H1 (cell line): ENCODE data around the gene PHGDH. TPM values are rescaled to one million over a fixed set of nuclear protein-coding genes. Genes with fewer than 3 reads are reported as not detected.

Source experiments
- BACH1 ChIP-seq: IDR thresholded peaks from 2 replicates; pipeline ENCODE4 v1.6.1; 2012; ENCODE audit warnings: low read length, improper control_type of control experiment
- CTBP2 ChIP-seq: IDR thresholded peaks from 2 replicates; pipeline ENCODE4 v1.7.0; 2011; ENCODE audit warnings: borderline replicate concordance, mild to moderate bottlenecking, moderate library complexity, mixed read lengths, low read length; ENCODE audit not compliant: insufficient read depth, insufficient read length
- EP300 ChIP-seq, 2 experiments: IDR thresholded peaks; 1 replicate in 1 of 2; 2 replicates in 1 of 2; pipeline ENCODE4 v1.6.1; 2011 to 2012; ENCODE audit warnings: low read depth in 2 of 2, low read length in 2 of 2, mild to moderate bottlenecking in 2 of 2, borderline replicate concordance in 1 of 2, inconsistent platforms in 1 of 2, moderate library complexity in 1 of 2
- GABPA ChIP-seq: IDR thresholded peaks from 2 replicates; pipeline ENCODE4 v1.6.1; 2011; ENCODE audit warnings: mild to moderate bottlenecking, low read length, moderate library complexity, borderline replicate concordance; ENCODE audit not compliant: insufficient read depth
- GTF2F1 ChIP-seq: IDR thresholded peaks from 2 replicates; pipeline ENCODE4 v1.6.1; 2012; ENCODE audit warnings: low read depth, low read length, improper control_type of control experiment, borderline replicate concordance
- HDAC6 ChIP-seq: IDR thresholded peaks from one replicate; pipeline ENCODE4 v1.7.1; 2012; ENCODE audit warnings: low read depth, mild to moderate bottlenecking, inconsistent platforms, low read length, moderate library complexity
- MAFK ChIP-seq: IDR thresholded peaks from 2 replicates; pipeline ENCODE4 v1.6.1; 2012; ENCODE audit warnings: low read depth, mild to moderate bottlenecking, improper control_type of control experiment, low read length
- SAP30 ChIP-seq: fragments of 300-600 bp; sonication (generic); IDR thresholded peaks from 2 replicates; pipeline ENCODE4 v1.7.1; 2012; ENCODE audit warnings: low read length, moderate library complexity, mild to moderate bottlenecking, inconsistent platforms; ENCODE audit not compliant: insufficient read depth, insufficient replicate concordance
- SP4 ChIP-seq: IDR thresholded peaks from 2 replicates; pipeline ENCODE4 v1.6.1; 2012; ENCODE audit warnings: low read length, inconsistent platforms
- TAF7 ChIP-seq: optimal IDR thresholded peaks from 2 replicates; pipeline ENCODE3; 2011; ENCODE audit warnings: low read depth, mild to moderate bottlenecking, inconsistent platforms, low read length, moderate library complexity, borderline replicate concordance
- TCF12 ChIP-seq: IDR thresholded peaks from 2 replicates; pipeline ENCODE4 v1.6.1; 2011; ENCODE audit warnings: low read depth, mild to moderate bottlenecking, low read length
- polyA plus RNA-seq, 7 experiments: library from polyadenylated mRNA; depleted of rRNA in 3 of 7; stranded (reverse) in 5 of 7; unstranded in 2 of 7; fragments of >200 nt in 5 of 7; fragments of 200-250 nt in 2 of 7; gene quantifications; 1 replicate in 5 of 7; 2 replicates in 1 of 7; 4 replicates in 1 of 7; pipeline versions ENCODE4 v1.2.1 to v1.2.3, GENCODE V29; 2011 to 2013; ENCODE audit warnings: missing spikeins in 2 of 7, mixed read lengths in 2 of 7
- total RNA-seq: library from RNA; stranded (reverse); fragmentation: NEBNext Ultra II Directional; extraction: Animal tissue kit (Norgen Biotek cat#: 25700); gene quantifications from 2 replicates; pipeline ENCODE4 v1.2.1, GENCODE V29; 2021
- TF ChIP-seq, protein P1 (sequence below): fragments of 300-600 bp; sonication (generic); IDR thresholded peaks from 2 replicates; pipeline ENCODE4 v1.7.1; 2012; ENCODE audit warnings: low read length, moderate library complexity, mild to moderate bottlenecking, inconsistent platforms; ENCODE audit not compliant: insufficient replicate concordance

The PHGDH gene
- total and polyA plus RNA-seq, 2 of the 8 experiments (the other 6 are each of a cell fraction or from before 2014, with no cell fraction given) = 358 to 687 TPM

DNA sequence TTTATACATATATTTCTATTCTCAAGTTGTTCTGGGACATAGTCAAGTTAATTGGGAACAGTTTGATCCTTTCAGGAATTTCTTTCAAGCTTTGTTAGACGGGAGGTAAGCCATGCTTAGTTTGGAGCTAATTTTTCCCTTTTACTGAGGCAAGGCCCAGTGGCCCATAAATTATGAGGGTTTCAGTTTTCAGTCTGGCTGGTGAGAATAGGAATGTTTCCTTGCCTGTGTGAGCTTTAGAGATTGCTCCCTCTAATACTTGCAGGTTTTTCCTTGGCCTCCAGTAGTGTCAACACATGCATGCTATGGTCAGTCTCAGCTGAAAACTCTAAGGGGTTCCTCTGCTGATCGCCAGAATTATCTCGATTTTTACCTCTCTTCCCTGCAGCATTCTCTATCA is 14.1 kb upstream of the PHGDH start (continued):
- TF ChIP-seq, protein P1, sequence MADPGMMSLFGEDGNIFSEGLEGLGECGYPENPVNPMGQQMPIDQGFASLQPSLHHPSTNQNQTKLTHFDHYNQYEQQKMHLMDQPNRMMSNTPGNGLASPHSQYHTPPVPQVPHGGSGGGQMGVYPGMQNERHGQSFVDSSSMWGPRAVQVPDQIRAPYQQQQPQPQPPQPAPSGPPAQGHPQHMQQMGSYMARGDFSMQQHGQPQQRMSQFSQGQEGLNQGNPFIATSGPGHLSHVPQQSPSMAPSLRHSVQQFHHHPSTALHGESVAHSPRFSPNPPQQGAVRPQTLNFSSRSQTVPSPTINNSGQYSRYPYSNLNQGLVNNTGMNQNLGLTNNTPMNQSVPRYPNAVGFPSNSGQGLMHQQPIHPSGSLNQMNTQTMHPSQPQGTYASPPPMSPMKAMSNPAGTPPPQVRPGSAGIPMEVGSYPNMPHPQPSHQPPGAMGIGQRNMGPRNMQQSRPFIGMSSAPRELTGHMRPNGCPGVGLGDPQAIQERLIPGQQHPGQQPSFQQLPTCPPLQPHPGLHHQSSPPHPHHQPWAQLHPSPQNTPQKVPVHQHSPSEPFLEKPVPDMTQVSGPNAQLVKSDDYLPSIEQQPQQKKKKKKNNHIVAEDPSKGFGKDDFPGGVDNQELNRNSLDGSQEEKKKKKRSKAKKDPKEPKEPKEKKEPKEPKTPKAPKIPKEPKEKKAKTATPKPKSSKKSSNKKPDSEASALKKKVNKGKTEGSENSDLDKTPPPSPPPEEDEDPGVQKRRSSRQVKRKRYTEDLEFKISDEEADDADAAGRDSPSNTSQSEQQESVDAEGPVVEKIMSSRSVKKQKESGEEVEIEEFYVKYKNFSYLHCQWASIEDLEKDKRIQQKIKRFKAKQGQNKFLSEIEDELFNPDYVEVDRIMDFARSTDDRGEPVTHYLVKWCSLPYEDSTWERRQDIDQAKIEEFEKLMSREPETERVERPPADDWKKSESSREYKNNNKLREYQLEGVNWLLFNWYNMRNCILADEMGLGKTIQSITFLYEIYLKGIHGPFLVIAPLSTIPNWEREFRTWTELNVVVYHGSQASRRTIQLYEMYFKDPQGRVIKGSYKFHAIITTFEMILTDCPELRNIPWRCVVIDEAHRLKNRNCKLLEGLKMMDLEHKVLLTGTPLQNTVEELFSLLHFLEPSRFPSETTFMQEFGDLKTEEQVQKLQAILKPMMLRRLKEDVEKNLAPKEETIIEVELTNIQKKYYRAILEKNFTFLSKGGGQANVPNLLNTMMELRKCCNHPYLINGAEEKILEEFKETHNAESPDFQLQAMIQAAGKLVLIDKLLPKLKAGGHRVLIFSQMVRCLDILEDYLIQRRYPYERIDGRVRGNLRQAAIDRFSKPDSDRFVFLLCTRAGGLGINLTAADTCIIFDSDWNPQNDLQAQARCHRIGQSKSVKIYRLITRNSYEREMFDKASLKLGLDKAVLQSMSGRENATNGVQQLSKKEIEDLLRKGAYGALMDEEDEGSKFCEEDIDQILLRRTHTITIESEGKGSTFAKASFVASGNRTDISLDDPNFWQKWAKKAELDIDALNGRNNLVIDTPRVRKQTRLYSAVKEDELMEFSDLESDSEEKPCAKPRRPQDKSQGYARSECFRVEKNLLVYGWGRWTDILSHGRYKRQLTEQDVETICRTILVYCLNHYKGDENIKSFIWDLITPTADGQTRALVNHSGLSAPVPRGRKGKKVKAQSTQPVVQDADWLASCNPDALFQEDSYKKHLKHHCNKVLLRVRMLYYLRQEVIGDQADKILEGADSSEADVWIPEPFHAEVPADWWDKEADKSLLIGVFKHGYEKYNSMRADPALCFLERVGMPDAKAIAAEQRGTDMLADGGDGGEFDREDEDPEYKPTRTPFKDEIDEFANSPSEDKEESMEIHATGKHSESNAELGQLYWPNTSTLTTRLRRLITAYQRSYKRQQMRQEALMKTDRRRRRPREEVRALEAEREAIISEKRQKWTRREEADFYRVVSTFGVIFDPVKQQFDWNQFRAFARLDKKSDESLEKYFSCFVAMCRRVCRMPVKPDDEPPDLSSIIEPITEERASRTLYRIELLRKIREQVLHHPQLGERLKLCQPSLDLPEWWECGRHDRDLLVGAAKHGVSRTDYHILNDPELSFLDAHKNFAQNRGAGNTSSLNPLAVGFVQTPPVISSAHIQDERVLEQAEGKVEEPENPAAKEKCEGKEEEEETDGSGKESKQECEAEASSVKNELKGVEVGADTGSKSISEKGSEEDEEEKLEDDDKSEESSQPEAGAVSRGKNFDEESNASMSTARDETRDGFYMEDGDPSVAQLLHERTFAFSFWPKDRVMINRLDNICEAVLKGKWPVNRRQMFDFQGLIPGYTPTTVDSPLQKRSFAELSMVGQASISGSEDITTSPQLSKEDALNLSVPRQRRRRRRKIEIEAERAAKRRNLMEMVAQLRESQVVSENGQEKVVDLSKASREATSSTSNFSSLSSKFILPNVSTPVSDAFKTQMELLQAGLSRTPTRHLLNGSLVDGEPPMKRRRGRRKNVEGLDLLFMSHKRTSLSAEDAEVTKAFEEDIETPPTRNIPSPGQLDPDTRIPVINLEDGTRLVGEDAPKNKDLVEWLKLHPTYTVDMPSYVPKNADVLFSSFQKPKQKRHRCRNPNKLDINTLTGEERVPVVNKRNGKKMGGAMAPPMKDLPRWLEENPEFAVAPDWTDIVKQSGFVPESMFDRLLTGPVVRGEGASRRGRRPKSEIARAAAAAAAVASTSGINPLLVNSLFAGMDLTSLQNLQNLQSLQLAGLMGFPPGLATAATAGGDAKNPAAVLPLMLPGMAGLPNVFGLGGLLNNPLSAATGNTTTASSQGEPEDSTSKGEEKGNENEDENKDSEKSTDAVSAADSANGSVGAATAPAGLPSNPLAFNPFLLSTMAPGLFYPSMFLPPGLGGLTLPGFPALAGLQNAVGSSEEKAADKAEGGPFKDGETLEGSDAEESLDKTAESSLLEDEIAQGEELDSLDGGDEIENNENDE = no peak
- no peak for TF ChIP-seq CTBP2
- TF ChIP-seq TCF12 = no peak
- no peak for TF ChIP-seq TAF7
- no peak for TF ChIP-seq EP300 (IDR thresholded peaks at IDR 0.05; ENCODE audit: borderline replicate concordance in 1 of 2, low read depth in 2 of 2, low read length in 2 of 2)
- TF ChIP-seq SP4 = no peak
- no peak for TF ChIP-seq SAP30
- no peak for TF ChIP-seq BACH1
- TF ChIP-seq MAFK = no peak
- no peak for TF ChIP-seq GTF2F1
- TF ChIP-seq HDAC6 = no peak
- TF ChIP-seq GABPA = no peak
